Neutrophil (primary cell): ENCODE data around the gene TMEM50B.

Experiments used
- H3K27ac ChIP-seq: fragments of 200-600 bp; sonication (generic); 2 replicates; pipeline ENCODE4 v1.5.1; 2016; ENCODE audit warnings: mild to moderate bottlenecking, moderate library complexity
- H3K27me3 ChIP-seq: fragments of 200-600 bp; sonication (generic); 2 replicates; pipeline ENCODE4 v1.6.0; 2016; ENCODE audit warnings: mild to moderate bottlenecking
- H3K36me3 ChIP-seq: fragments of 200-600 bp; sonication (generic); 2 replicates; pipeline ENCODE4 v1.5.1; 2017
- H3K4me1 ChIP-seq, 2 experiments: fragments of 200-600 bp in 1 of 2; sonication (generic) in 1 of 2; 1 replicate in 1 of 2; 2 replicates in 1 of 2; pipeline versions ENCODE4 v1.5.1 to v1.6.1; 2013 to 2016; ENCODE audit warnings: low read depth in 1 of 2, low read length in 1 of 2, mild to moderate bottlenecking in 1 of 2, moderate library complexity in 1 of 2; ENCODE audit not compliant: control insufficient read depth in 1 of 2, insufficient read depth in 1 of 2
- H3K4me3 ChIP-seq, 2 experiments: fragments of 200-600 bp in 1 of 2; sonication (generic) in 1 of 2; 1 replicate in 1 of 2; 2 replicates in 1 of 2; pipeline ENCODE4 v1.5.1; 2013 to 2016; ENCODE audit warnings: low read depth in 1 of 2, low read length in 1 of 2, mild to moderate bottlenecking in 1 of 2, moderate library complexity in 1 of 2
- H3K9me3 ChIP-seq: fragments of 200-600 bp; sonication (generic); 2 replicates; pipeline ENCODE4 v1.5.1; 2016
- TF ChIP-seq, protein P1 (sequence below): fragments of 200-600 bp; sonication (generic); IDR thresholded peaks from 2 replicates; pipeline ENCODE4 v1.5.1; 2016; ENCODE audit warnings: antibody characterized with exemption

The TMEM50B gene

DNA sequence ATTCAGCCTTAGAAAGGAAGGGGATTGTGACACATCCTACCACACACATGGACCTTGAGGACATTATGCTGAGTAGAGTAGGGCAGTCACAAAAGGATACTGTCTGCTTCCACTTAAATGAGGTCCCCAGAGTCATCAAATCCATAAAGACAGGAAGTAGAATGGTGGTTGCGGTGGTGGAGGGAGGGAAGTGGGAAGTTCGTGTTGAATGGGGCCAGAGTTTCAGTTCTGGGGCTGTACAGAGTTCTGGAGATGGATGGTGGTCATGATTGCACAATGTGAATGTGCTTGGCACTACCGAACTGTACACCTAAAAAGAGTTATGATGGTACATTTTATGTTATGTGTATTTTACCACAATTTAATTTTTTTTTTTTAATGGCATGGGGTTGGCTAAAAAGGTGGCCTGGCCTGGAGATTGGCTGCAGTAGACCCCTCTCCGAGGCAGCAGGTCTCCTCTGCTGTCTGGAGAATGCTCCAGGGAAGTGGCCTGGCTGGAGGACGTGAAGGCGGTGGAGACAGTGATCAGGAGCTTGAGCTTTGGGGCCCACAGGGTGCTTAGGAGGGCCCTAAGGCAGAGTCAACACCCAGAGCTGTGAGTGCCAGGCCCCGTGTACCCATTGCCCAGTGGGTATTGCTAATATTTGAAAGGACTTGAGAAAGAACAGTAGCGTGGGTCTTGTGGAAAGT is 46.2 kb downstream of the TMEM50B start:
- peaks cover 14% of the 10 kb centered on the region for H3K9me3 ChIP-seq
- H3K4me1 ChIP-seq, result peaks cover 0 to 7% of the 10 kb centered on the region in 2 experiments
- H3K4me3 ChIP-seq, result no peak overlapping the region
- TF ChIP-seq, protein P1, sequence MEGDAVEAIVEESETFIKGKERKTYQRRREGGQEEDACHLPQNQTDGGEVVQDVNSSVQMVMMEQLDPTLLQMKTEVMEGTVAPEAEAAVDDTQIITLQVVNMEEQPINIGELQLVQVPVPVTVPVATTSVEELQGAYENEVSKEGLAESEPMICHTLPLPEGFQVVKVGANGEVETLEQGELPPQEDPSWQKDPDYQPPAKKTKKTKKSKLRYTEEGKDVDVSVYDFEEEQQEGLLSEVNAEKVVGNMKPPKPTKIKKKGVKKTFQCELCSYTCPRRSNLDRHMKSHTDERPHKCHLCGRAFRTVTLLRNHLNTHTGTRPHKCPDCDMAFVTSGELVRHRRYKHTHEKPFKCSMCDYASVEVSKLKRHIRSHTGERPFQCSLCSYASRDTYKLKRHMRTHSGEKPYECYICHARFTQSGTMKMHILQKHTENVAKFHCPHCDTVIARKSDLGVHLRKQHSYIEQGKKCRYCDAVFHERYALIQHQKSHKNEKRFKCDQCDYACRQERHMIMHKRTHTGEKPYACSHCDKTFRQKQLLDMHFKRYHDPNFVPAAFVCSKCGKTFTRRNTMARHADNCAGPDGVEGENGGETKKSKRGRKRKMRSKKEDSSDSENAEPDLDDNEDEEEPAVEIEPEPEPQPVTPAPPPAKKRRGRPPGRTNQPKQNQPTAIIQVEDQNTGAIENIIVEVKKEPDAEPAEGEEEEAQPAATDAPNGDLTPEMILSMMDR, result no peak
- H3K27me3 ChIP-seq, result no peaks in the 10 kb centered on the region
- peak overlapping the region; percentile 58 for H3K27ac ChIP-seq
- peaks cover 100% of the 10 kb centered on the region for H3K36me3 ChIP-seq

DNA sequence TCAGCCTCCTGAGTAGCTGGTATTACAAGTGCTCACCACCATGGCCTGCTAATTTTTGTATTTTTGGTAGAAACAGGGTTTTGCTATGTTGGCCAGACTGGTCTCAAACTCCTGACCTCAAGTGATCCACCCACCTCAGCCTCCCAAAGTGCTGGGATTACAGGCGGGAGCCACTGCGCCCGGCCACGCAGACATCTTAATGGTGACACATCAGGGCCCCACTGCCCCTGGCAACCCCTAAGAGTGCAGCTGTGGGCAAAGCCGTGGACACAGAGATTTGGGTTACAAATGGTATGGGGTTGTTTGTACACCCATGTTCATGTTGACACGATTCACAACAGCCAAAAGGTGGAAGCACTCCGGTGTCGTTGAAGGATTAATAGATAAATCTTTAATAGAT is 46.8 kb downstream of the TMEM50B start:
- H3K36me3 ChIP-seq, result peaks cover 100% of the 10 kb centered on the region
- no peak overlapping the region for H3K4me3 ChIP-seq
- TF ChIP-seq, protein P1, result no peak
- peaks cover 0 to 7% of the 10 kb centered on the region in 2 experiments for H3K4me1 ChIP-seq
- peaks cover 14% of the 10 kb centered on the region for H3K9me3 ChIP-seq
- H3K27me3 ChIP-seq, result no peaks in the 10 kb centered on the region
- peak overlapping the region; percentile 58 for H3K27ac ChIP-seq

DNA sequence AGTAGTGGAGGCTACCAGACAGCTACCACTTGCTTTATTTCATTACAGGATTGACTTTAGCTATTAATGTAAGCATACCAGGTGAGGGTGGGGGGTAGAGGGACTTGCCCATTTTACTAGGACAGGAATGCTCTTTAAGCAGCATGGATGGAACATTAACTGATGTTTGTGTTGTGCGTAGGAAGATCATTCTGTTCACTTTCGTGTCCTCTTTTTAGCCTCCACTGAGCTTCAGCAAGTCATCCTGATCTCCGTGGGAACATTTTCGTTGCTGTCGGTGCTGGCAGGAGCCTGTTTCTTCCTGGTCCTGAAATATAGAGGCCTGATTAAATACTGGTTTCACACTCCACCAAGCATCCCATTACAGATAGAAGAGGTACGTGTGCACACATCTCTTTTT is 47.3 kb downstream of the TMEM50B start:
- H3K27ac ChIP-seq, result peak overlapping the region; percentile 52
- H3K4me3 ChIP-seq, result no peak overlapping the region
- TF ChIP-seq, protein P1, result no peak
- H3K9me3 ChIP-seq, result peaks cover 14% of the 10 kb centered on the region
- H3K27me3 ChIP-seq, result no peaks in the 10 kb centered on the region
- H3K36me3 ChIP-seq, result peaks cover 100% of the 10 kb centered on the region
- H3K4me1 ChIP-seq, result peaks cover 0 to 7% of the 10 kb centered on the region in 2 experiments

DNA sequence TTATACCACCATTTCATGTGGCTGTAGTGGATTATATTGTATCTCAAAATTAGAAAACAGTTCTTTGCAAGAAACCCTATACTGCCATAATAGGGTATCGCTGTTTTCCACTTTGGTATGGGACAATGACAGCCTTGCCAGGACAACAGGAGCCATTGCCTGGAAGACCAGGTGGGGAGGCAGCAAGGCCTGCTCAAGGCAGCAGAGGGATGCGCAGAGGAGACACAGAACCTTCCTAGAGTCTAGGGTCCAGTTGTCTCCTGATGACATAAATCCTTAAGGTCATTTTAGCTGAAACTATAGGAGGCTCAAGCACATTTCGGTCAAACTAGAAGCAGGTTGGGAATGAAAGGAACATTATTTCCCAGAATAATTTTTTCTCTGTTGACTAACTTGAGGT is 48.9 kb downstream of the TMEM50B start:
- H3K9me3 ChIP-seq, result peaks cover 14% of the 10 kb centered on the region
- peak overlapping the region; percentile 52 for H3K27ac ChIP-seq
- H3K4me1 ChIP-seq, result peaks cover 0 to 7% of the 10 kb centered on the region in 2 experiments
- TF ChIP-seq, protein P1, result no peak
- no peaks in the 10 kb centered on the region for H3K27me3 ChIP-seq
- no peak overlapping the region for H3K4me3 ChIP-seq
- H3K36me3 ChIP-seq, result peaks cover 100% of the 10 kb centered on the region

DNA sequence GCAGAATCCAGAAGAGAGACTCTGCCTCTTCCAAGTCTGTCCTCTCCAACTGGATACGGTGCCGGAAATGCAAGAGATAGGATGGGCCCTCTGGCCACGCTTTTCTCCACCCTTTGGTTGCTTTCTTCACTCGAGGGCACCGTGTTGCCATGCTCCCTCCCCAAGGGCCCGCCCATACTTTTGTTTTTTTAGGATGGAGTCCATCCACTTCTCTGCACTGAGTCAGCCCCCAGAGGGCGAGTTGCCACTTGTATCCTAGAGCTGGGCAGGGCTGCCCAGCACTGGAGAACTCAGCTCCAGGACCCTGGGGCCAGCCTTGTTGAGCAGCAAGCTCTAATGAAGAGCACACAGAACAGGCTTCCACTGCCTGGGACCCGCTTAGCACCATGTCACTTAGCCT is 51.1 kb downstream of the TMEM50B start:
- peaks cover 11% of the 10 kb centered on the region for H3K9me3 ChIP-seq
- H3K27me3 ChIP-seq, result no peaks in the 10 kb centered on the region
- peaks cover 100% of the 10 kb centered on the region for H3K36me3 ChIP-seq
- peak overlapping the region; percentile 23 for H3K27ac ChIP-seq
- peaks cover 0 to 6% of the 10 kb centered on the region in 2 experiments for H3K4me1 ChIP-seq
- no peak overlapping the region for H3K4me3 ChIP-seq
- TF ChIP-seq, protein P1, result no peak
